Measurements from ENCODE around the gene MYRF.

GRCh38 chr11:61834278-61835048 lies 82.0 kb downstream of the MYRF start:
- TF ChIP-seq EZH2phosphoT487 (IDR thresholded peaks at IDR 0.05; ENCODE audit: borderline replicate concordance, low read length) (no peak), EZH2 (IDR thresholded peaks at IDR 0.05; ENCODE audit: low read length, unreplicated experiment) (no peak)
- TF ChIP-seq, protein P1, sequence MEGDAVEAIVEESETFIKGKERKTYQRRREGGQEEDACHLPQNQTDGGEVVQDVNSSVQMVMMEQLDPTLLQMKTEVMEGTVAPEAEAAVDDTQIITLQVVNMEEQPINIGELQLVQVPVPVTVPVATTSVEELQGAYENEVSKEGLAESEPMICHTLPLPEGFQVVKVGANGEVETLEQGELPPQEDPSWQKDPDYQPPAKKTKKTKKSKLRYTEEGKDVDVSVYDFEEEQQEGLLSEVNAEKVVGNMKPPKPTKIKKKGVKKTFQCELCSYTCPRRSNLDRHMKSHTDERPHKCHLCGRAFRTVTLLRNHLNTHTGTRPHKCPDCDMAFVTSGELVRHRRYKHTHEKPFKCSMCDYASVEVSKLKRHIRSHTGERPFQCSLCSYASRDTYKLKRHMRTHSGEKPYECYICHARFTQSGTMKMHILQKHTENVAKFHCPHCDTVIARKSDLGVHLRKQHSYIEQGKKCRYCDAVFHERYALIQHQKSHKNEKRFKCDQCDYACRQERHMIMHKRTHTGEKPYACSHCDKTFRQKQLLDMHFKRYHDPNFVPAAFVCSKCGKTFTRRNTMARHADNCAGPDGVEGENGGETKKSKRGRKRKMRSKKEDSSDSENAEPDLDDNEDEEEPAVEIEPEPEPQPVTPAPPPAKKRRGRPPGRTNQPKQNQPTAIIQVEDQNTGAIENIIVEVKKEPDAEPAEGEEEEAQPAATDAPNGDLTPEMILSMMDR (conservative IDR thresholded peaks at IDR 0.05; ENCODE audit: low read depth, low read length) = no peak

Measured in PC-3 (cell line).